NCI-H1048 (cell line): ENCODE measurements around the gene TTBK1.

Experiments
- DNase-seq: peaks from one replicate; lab custom pipeline; 2025; lab: John Stamatoyannopoulos, UW

TTBK1 gene

GRCh38 chr6:43304882-43305281 is 61.6 kb downstream of the TTBK1 start:
- no peak for DNase-seq

- DNase-seq, result no peak
Measured at GRCh38 chr6:43306086-43306485, 62.8 kb downstream of the TTBK1 start.

GRCh38 chr6:43307451-43308100 is 64.3 kb downstream of the TTBK1 start:
- DNase-seq, result no peak

GRCh38 chr6:43308101-43308989 is 65.1 kb downstream of the TTBK1 start, which contains the start of gene CRIP3:
Gene CRIP3 (minus strand): TSS chr6:43308826. CDS start chr6:43308792, 34 bp downstream.
- no peak for DNase-seq

GRCh38 chr6:43308990-43309477 is 65.8 kb downstream of the TTBK1 start:
- DNase-seq, result no peak

GRCh38 chr6:43310134-43310533 is 66.9 kb downstream of the TTBK1 start:
- no peak for DNase-seq

- DNase-seq, result no peak
Measured at GRCh38 chr6:43310624-43311023, 67.3 kb downstream of the TTBK1 start.

- DNase-seq, result no peak
Measured at GRCh38 chr6:43311666-43312065, 68.4 kb downstream of the TTBK1 start.

- no peak for DNase-seq
Measured at GRCh38 chr6:43313813-43314212, 70.5 kb downstream of the TTBK1 start.

- no peak for DNase-seq
Measured at GRCh38 chr6:43318011-43318410, 74.7 kb downstream of the TTBK1 start.

GRCh38 chr6:43325876-43326275 is 82.6 kb downstream of the TTBK1 start:
- DNase-seq, result no peak

- DNase-seq, result no peak
Measured at GRCh38 chr6:43328528-43328927, 85.2 kb downstream of the TTBK1 start.

- no peak for DNase-seq
Measured at GRCh38 chr6:43331470-43331869, 88.2 kb downstream of the TTBK1 start.

- DNase-seq, result no peak
Measured at GRCh38 chr6:43331891-43332290, 88.6 kb downstream of the TTBK1 start.

GRCh38 chr6:43334466-43335095 is 91.3 kb downstream of the TTBK1 start:
- DNase-seq, result no peak

- no peak for DNase-seq
Measured at GRCh38 chr6:43335469-43335868, 92.2 kb downstream of the TTBK1 start.

GRCh38 chr6:43336382-43336781 is 93.1 kb downstream of the TTBK1 start:
- DNase-seq, result no peak
